ENCODE data around the gene EHF. TPM values are rescaled to one million over a fixed set of nuclear protein-coding genes. Genes with fewer than 3 reads are reported as not detected.

The EHF gene
- polyA plus RNA-seq, 1 donor from 2014 or later, result 0.17 TPM

GRCh38 chr11:34575261-34575660, 45.6 kb upstream of the EHF start:
- Histone ChIP-seq H4K20me1 (ENCODE audit: insufficient read depth) (no peaks in the 10 kb centered on the region), H3K9ac (ENCODE audit: low read length) (no peak overlapping the region), H3K36me3 (ENCODE audit: insufficient read depth, low read length) (no peaks in the 10 kb centered on the region), H3K79me2 (replicated peaks; ENCODE audit: insufficient read depth, low read length) (no peaks in the 10 kb centered on the region), H3K4me2 (ENCODE audit: low read length) (no peak overlapping the region), H2AFZ (ENCODE audit: low read depth, low read length) (no peak overlapping the region), H3K27ac (ENCODE audit: low read length) (no peak overlapping the region), H3K4me3 (ENCODE audit: low read length) (no peak overlapping the region), H3K9me2 (ENCODE audit: insufficient read depth, low read length) (no peaks in the 10 kb centered on the region), H3K27me3 (ENCODE audit: insufficient read depth, low read depth, low read length) (no peaks in the 10 kb centered on the region), H3F3A (ENCODE audit: insufficient read depth, low read length, poor library complexity, severe bottlenecking) (no peaks in the 10 kb centered on the region), H3K9me3 (ENCODE audit: low read length) (no peaks in the 10 kb centered on the region)
- TF ChIP-seq REST (IDR thresholded peaks at IDR 0.05; ENCODE audit: borderline replicate concordance) (no peak), CTCF (IDR thresholded peaks at IDR 0.05; ENCODE audit: poor library complexity, severe bottlenecking) (no peak), SMC3 (conservative IDR thresholded peaks at IDR 0.05; ENCODE audit: poor library complexity) (no peak), TAF1 (IDR thresholded peaks at IDR 0.05; ENCODE audit: low read depth) (no peak), RAD21 (conservative IDR thresholded peaks at IDR 0.05) (no peak), EZH2 (IDR thresholded peaks at IDR 0.05; ENCODE audit: borderline replicate concordance, insufficient read depth, low read length, poor library complexity, severe bottlenecking) (no peak), EP300 (conservative IDR thresholded peaks at IDR 0.05; ENCODE audit: poor library complexity, severe bottlenecking) (no peak), POLR2AphosphoS5 (IDR thresholded peaks at IDR 0.05) (no peak), MXI1 (conservative IDR thresholded peaks at IDR 0.05; ENCODE audit: poor library complexity, severe bottlenecking) (no peak)

- Histone ChIP-seq H3K4me2 (ENCODE audit: low read length) (no peak overlapping the region), H3K27me3 (ENCODE audit: insufficient read depth, low read depth, low read length) (no peaks in the 10 kb centered on the region), H3K27ac (ENCODE audit: low read length) (no peak overlapping the region), H3K79me2 (replicated peaks; ENCODE audit: insufficient read depth, low read length) (no peaks in the 10 kb centered on the region), H3K4me3 (ENCODE audit: low read length) (no peak overlapping the region), H3K36me3 (ENCODE audit: insufficient read depth, low read length) (no peaks in the 10 kb centered on the region), H4K20me1 (ENCODE audit: insufficient read depth) (no peaks in the 10 kb centered on the region), H3F3A (ENCODE audit: insufficient read depth, low read length, poor library complexity, severe bottlenecking) (no peaks in the 10 kb centered on the region), H3K9me2 (ENCODE audit: insufficient read depth, low read length) (no peaks in the 10 kb centered on the region), H3K9ac (ENCODE audit: low read length) (no peak overlapping the region), H2AFZ (ENCODE audit: low read depth, low read length) (no peak overlapping the region), H3K9me3 (ENCODE audit: low read length) (no peaks in the 10 kb centered on the region)
- TF ChIP-seq REST (IDR thresholded peaks at IDR 0.05; ENCODE audit: borderline replicate concordance) (no peak), CTCF (IDR thresholded peaks at IDR 0.05; ENCODE audit: poor library complexity, severe bottlenecking) (no peak)
These were observed 45.2 kb upstream of the EHF start for GRCh38 chr11:34575671-34576070.
